Amniotic epithelial cell (primary cell): ENCODE data around the gene TCF7L1.
"Not testable (repeated sequence)": the region's sequence is repeated elsewhere in the genome, so short reads cannot be mapped to it uniquely, and the experiment has no call there.

ENCODE experiments used
- DNase-seq: peaks from one replicate; pipeline ENCODE4 v3.0.0-alpha.2; 2010; ENCODE audit warnings: low read depth

Gene TCF7L1

DNA sequence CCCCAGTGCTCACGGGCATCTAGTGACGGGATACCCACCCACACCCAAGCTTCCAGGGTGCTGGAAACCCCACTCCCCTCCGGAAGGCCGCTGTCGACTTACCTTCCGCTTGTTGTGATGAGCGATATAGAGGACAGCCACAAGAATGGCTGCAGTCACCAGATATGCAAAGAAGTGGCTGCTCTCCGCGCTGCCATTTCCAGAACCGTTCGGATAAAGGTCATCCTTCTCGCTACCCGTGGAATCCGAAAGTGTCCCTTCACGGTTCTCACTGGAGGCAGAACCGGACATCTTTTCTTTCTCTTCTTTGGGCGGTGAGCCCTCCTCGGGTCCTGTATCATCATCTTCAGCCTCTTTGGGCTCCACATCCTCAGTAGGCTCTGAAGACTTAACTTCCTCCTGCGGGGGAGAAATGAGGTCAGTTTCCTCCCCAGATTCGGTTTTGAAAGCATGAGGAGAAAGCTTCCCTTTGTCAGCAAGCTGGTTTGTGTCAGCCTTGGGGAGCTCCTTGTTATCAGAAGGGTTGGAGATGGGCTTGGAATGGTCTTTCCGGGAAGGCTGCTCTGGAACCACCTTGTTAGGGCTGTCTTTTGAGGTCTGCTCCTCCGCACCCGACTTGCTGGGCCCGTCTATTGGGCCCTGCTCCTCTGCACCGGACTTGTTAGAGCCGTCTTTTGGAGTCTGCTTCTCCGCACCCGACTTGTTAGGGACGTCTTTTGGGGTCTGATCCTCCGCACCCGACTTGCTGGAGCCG, 193.4 kb downstream of the TCF7L1 start:
- DNase-seq, result peak; percentile 74

DNA sequence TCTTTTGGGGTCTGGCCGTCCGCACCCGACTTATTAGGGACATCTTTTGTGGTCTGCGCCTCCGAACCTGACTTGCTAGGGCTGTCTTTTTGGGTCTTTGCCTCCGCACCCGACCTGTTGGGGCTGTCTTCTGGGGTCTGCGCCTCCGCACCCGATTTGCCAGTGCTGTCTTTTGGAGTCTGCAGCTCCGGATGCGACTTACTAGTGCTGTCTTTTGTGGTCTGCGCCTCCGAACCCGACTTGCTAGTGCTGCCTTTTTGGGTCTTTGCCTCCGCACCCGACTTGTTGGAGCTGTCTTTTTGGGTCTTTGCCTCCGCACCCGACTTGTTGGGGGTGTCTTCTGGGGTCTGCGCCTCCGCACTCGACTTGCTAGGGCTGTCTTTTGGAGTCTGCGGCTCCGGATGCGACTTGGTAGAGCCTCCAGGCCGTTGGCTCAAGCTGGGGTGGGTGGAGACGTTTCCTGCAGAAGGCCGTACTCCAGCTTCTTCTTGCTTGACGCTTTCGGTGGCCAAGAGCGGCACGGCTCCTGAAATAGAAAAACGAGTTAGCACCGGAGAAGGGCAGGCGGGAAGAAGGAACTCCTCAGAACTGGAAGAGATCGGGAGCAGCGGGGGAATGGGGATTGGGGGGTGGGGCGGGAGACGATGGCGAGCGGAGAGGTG, 194.1 kb downstream of the TCF7L1 start:
- DNase-seq, result peak; percentile 33

DNA sequence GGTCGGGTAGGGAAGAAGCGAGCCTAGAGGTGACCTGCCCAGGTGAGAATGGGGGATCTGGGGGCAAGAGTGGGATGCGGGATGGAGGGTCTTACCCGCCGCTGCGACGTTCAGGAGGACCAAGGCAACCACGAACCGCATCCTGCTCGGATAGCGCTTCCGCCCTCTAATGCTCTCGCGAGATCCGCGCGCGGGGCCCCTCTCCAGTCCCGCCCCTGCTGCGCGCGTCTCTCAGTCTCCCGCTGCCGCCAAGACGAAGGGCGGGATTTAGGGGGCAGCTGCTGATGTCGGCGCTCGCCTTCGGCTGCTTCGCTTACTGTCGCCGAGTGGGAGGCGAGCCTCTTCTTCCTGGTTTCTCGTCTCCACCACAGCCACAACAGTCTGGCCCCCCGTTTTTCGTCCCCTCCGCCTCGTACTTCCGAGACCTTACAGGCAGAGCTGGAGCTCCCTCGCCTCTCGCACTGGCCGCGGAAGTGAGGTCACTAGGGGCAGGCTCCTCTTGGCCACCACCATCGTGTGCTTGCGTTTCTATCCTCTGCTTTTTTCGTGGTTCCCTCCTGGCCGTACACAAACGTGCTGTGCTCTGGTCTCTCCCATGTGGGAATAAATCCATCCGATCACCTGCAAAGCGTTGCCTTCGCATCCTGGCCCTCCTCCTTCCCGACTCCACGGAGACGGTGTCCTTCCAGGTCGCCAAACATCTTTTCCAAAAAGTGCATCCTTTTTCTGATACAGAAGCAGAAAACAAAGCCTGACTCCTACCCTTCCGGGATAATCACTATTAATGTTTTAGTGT, 194.8 kb downstream of the TCF7L1 start, which contains the start of gene TGOLN2:
TGOLN2 (minus strand) TSS at position 168 of the 796 bp plus-strand sequence; CDS start at position 141, 27 bp downstream.
- peak; percentile 80 for DNase-seq

DNA sequence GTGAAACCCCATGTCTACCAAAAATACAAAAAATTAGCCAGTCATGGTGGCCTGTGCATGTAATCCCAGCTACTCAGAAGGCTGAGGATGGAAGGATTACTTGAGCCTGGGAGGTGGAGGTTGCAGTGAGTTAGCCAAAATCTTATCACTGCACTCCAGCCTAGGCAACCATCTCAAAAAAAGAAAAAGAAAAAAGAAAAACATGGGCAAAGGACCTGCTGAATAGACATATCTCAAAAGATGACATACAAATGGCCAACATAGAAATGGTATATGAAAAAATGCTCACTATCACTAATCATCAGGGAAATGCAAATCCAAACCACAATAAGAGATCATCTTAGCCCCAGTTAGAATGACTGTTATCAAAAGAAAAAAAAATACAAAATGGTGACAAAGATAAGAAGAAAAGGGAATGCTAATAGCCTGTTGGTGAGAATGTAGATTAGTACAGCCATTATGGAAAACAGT, 196.0 kb downstream of the TCF7L1 start:
- DNase-seq, result no peak

GRCh38 chr2:85329701-85330100, 196.5 kb downstream of the TCF7L1 start:
- not testable (repeated sequence) for DNase-seq

DNA sequence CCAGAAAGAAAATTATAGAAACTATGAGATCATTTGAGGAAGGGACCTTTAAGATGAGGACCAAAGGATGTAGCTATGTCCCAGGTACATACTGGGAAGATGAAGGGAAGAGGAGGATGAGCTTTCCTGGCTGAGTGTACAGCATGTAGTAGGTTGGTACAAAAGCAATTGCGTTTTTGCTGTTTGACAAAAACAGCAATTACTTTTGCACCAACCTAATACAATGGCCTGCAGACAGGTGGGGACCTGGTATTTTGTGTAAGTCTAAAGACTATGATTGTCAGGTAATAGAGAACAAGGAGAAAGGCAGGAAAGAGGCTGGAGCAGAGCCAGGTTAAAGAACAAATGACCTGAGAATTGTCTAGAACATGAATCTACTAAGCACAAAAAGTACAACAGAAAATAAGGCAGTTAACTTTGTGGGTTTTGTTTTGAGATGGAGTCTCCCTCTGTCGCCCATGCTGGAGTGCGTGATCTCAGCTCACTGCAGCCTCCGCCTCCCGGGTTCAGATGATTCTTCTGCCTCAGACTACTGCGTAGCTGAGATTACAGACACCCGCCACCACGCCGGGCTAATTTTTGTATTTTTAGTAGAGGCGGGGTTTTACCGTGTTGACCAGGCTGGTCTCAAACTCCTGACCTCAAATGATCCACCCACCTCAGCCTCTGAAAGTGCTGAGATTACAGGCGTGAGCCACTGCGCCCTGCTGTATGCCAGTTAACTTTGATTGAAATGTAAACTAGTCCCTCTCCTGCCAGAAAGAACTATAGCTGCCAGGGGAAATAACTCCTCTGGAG, 197.8 kb downstream of the TCF7L1 start:
- DNase-seq, result no peak

DNA sequence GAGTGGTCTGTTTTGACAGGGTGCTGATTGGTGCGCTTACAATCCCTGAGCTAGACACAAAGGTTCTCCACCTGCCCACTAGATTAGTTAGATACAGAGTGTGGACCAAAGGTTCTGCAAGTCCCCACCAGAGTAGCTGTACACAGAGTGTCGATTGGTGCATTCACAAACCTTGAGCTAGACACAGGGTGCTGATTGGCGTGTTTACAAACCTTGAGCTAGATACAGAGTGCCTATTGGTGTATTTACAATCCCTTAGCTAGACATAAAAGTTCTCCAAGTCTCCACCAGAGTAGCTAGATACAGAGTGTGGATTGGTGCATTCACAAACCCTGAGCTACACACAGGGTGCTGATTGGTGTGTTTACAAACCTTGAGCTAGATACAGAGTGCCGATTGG, 200.7 kb downstream of the TCF7L1 start:
- DNase-seq, result not testable (repeated sequence)

- no peak for DNase-seq
Observed at GRCh38 chr2:85334928-85335327, 201.7 kb downstream of the TCF7L1 start.

DNA sequence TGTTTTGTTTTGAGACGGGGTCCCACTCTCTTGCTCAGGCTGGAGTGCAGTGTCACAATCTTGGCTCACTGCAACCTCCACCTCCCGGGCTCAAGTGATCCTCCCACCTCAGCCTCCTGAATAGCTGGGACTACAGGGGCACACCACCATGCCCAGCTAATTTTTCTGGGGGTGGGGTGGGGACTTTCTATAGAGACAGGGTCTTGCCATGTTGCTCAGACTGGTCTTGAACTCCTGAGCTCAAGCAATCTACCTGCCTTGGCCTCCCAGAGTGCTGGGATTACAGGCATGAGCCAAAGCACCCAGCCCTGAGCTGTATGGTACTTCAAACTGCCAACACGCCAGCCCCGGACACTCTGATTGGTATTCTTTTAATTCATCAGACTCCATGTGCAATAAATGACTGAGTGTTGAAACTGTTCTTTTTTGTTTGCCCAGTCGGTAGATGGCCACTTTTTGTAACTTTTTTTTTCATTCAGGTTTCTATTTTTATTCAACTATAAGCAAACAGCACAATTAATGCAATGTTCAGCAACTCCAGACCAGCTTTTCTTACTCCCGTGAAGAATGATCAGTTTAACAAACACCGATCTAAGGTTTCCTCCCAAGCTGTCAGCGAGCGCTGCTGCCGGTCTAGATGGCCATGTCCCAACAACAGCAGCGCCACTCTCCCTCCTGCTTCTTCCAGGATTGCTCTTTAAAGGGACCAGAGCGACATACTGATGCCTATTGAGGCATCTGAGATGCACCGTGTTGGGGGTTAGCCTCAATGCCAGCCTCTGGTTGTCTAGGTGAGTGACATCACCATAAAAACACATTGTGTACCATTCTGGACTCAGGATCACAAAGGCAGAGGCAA, 207.1 kb downstream of the TCF7L1 start:
- DNase-seq, result no peak

DNA sequence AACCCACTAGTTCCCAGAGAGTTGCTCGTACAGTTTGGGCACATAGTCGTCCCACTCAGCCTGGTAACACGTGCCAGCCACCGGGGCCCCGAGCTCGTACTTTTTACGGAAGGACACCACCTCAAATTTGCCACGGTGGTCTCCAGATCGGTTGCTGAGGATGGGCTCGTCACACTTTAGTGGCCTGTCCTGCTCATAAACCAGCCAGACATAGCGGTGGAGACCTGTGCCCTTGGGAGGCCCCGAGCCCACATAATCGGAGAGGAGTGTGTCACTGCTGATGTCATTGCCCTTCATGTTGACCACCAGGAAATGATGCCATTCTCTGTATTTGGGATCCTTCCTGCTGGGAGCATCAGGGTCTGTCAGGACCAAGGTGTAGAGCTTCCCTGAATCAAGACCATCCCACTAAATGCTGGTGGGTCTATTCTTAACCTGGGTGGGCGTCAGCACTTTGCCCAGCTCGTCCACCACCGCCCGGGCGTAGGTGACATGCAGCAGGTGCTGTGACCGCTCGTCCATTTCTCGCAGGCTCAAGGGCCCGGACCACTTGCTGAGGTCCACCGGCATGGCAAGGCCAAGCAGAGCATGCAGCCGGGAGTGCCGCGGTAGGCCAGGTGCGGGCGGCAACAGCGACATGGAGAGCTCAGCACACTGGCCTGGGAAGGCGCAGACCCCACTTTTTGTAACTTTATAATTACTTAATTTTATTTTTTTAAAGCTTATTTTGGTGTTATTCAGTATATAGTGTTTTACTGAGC, 208.3 kb downstream of the TCF7L1 start:
- DNase-seq, result no peak

DNA sequence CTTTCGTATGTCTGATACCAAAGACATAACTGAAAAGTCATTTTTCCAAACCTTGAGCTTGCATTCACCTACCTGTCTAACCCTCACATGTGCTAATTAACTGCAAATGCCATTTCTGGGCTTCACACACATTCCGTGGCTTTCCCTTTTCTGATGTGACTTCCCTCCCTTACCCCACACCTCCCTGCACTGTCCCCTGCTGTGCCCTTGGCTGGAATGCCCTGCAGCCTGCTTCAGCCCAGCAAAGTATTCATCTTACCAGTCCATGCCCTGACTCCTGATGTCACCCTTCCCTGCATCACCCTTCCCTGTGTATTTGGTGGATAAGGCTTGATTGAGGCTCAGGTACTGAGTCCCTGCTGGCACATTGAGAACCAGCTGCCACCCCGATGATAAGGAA, 209.0 kb downstream of the TCF7L1 start:
- DNase-seq, result no peak

- not testable (repeated sequence) for DNase-seq
Observed at GRCh38 chr2:85343207-85343895, 210.2 kb downstream of the TCF7L1 start.

DNA sequence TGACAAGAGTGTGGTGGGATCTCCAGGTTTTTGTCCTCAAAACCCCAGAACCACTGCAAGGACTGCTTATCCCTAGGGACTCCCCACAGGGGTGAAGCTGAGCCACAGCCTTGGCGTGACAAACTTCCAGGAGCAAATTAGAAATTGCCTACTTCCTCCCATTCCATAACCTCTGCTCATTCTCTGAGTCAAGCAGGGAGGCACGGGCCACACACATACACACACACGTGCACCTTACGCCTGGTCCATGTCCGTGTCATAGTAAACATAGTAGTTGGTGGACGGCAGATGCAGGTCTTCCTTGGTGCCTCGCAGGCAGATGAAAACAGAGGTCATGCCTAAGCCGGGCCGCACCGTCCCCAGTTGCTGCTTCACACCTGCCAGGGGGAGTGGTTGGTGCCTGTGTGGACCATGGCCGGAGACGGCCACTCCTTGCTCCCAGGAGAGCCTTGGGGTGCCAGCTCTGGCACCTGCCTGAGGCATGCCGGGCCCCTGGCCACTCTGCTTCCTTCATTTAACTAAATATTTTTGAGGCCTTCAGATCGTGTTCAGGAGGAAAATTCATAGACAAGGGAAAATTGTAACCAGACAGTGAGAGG, 211.3 kb downstream of the TCF7L1 start:
- DNase-seq, result no peak

DNA sequence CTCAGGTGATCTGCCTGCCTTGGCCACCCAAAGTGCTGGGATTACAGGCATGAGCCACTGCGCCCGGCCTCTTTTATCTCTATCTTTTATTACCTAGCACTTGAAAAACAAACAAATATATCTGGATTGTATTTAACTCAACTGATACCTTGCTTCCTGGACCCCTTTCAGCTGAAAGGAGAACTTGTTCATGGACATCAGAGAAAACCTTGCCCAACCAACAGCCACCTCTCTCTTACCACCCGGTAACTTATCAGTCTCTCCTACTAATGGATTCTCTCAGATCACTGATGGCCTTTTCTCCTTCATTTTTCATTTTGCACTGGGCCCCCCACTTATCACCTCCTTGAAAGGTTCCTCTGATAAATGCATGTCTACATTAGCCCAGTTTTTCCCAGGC, 214.4 kb downstream of the TCF7L1 start:
- no peak for DNase-seq

DNA sequence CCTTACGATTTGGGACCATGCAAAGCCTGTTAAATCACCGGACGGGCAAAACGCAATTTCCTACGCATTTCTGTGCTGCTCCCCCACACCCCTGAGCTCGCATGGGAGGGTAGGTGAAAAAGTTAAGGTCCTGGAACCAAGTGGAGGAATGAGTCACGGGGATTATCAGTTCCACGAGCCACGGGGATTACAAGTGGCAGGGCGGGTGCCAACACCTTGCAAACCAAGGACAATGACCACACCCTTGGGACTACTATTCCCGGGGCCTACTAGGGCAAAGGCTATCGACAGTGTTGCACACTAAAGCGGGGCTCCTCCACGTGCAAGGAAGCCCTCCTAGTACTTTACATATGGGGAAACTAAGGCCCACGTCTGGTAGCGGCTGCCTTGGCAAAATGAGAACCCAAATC, 220.7 kb downstream of the TCF7L1 start:
- peak; percentile 31 for DNase-seq

GRCh38 chr2:85354286-85355072, 221.3 kb downstream of the TCF7L1 start, which contains the start of the genes ELMOD3 and RETSAT:
ELMOD3 (plus strand) TSS chr2:85354769; CDS start chr2:85357199, 2,430 bp downstream.
RETSAT (minus strand) TSS chr2:85354528; CDS start chr2:85354507, 21 bp downstream.
- peak; percentile 99 for DNase-seq

GRCh38 chr2:85355073-85355410, 221.8 kb downstream of the TCF7L1 start:
- no peak for DNase-seq

DNA sequence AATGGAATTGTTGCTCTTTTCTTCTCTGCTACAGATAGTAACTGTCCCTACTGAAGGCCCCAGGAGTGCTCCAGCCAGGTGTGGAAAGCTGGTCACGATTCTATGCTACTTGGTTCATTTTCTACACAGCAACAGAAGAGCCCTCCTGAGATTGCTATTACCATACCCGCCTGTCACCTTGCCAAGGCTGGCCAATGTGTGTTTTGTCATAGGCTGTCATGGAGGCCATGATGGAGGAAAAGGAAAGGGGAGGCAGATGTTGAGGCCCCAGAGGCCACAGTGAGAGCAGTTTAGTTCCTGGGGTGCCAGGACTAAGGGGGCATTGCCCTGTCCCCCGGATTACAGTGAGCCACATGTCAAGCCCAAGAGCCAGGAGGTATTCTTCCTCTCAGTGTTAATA, 222.3 kb downstream of the TCF7L1 start:
- DNase-seq, result no peak
